Heart right ventricle (tissue), 16 donors: Measurements from ENCODE around the gene YEATS2. TPM values are rescaled to one million over a fixed set of nuclear protein-coding genes. Genes with fewer than 3 reads are reported as not detected.

Experiments used
- ATAC-seq, 8 donors: fragments of 200-7000 bp; cut with Tn5 transposase; one replicate each; pipeline ENCODE4 v1.9.1; 2020; ENCODE audit warnings: mild to moderate bottlenecking in 8 of 8, moderate library complexity in 8 of 8, moderate number of reproducible peaks in 1 of 8
- DNase-seq, 2 donors: peaks; one replicate each; pipeline ENCODE4 v3.0.0-alpha.2; 2020
- H3K27ac ChIP-seq, 10 donors: fragments of 200-600 bp; sonication (generic) in 2 of 10; one replicate each; pipeline versions ENCODE4 v1.5.0 to v1.8.0; 2020 to 2022; ENCODE audit warnings: mild to moderate bottlenecking in 3 of 10
- H3K27me3 ChIP-seq, 7 donors: fragments of 200-600 bp; one replicate each; pipeline ENCODE4 v1.8.0; 2021 to 2022; ENCODE audit warnings: mild to moderate bottlenecking in 2 of 7
- H3K36me3 ChIP-seq, 9 donors: fragments of 200-600 bp; sonication (generic) in 1 of 9; one replicate each; pipeline versions ENCODE4 v1.5.0 to v1.8.0; 2020 to 2022; ENCODE audit warnings: mild to moderate bottlenecking in 2 of 9
- H3K4me1 ChIP-seq, 9 donors: fragments of 200-600 bp; sonication (generic) in 1 of 9; one replicate each; pipeline versions ENCODE4 v1.5.0 to v1.8.0; 2020 to 2022; ENCODE audit warnings: mild to moderate bottlenecking in 4 of 9
- H3K4me3 ChIP-seq, 10 donors: fragments of 200-600 bp; sonication (generic) in 2 of 10; one replicate each; pipeline versions ENCODE4 v1.5.0 to v1.8.0; 2020 to 2022; ENCODE audit warnings: mild to moderate bottlenecking in 7 of 10, moderate library complexity in 2 of 10
- H3K9me3 ChIP-seq, 11 donors: fragments of 200-600 bp in 10 of 11; sonication (generic) in 2 of 11; one replicate each; pipeline versions ENCODE4 v1.5.0 to v1.8.0; 2013 to 2022; ENCODE audit warnings: mild to moderate bottlenecking in 2 of 11, control low read depth in 1 of 11, moderate library complexity in 1 of 11
- WGBS, 2 donors: extraction: QIAGEN DNeasy Blood & Tissue Kit; methylation state at CpG; one replicate each; pipeline ENCODE4 v1.1.7; 2013; ENCODE audit warnings: inconsistent platforms in 1 of 2; 5-methylcytosine and 5-hydroxymethylcytosine counted together
- intact Hi-C, 10 donors: fragments of 100-400 bp; cut with DNase I; formaldehyde crosslinking; loops; one replicate each; pipeline versions ENCODE4 v1.11.1 to v1.14.2; 2022
- polyA plus RNA-seq, 2 donors: library from polyadenylated mRNA; stranded (reverse); fragments of 200-250 nt; gene quantifications; one replicate each; pipeline ENCODE4 v1.2.3, GENCODE V29; 2013
- total RNA-seq, 10 donors: library from RNA; stranded (reverse); fragmentation: NEBNext Ultra II Directional in 3 of 10; extraction: Animal tissue kit (Norgen Biotek cat#: 25700) in 3 of 10; gene quantifications; one replicate each; pipeline versions ENCODE4 v1.2.1 to v1.2.4, GENCODE V29; 2021 to 2023
- TF ChIP-seq, protein P1 (sequence below), 9 donors: fragments of 200-600 bp; sonication (generic) in 2 of 9; IDR thresholded peaks; one replicate each; pipeline versions ENCODE4 v1.5.0 to v1.8.0; 2021 to 2022; ENCODE audit warnings: antibody characterized with exemption in 9 of 9, mild to moderate bottlenecking in 5 of 9, moderate library complexity in 1 of 9
- donor health status: Arrhythmogenic right ventricular cardiomyopathy.
- donor health status: ischemic (EF 13 %, LVEDD 7.1; RV severe dilation, severe dysfunction).
- donor health status: healthy with polysubstance abuse.
- donor health status: DM: no; HTN: yes; CAD: no.
- donor health status: DM: no; HTN: no; CAD: no.
- donor health status: ischemic (EF 25% LVEDD 6.9; RV normal size, moderate dysfunction).
- donor health status: ischemic (EF 25% LVEDD 5.7; RV mildly dilated, moderate dysfunction).
- donor health status: healthy.
- donor health status: DM: yes; HTN: yes; CAD: no.
- donor health status: Ischemic cardiomyopathy.
- donor health status: ischemic (EF 35%, LVEDD 5.7; RV mildly dilated, moderate dysfunction).
- donor health status: nonischemic (EF 11% LVEDD 7.7; RV severe dilation, severe dysfunction).
- donor health status: DM: yes; HTN: yes; CAD: no.
- donor health status: PGD.
- donor health status: ischemic (EF 29% LVEDD 5.4; RV normal size, mild dysfunction).
- donor health status: nonischemic (EF 23%, LVEDD 6.1; RV moderate dilation, normal function).

Gene YEATS2
- total and polyA plus RNA-seq, 12 donors, result 4.6 to 22.2 (median 10.1) TPM

DNA sequence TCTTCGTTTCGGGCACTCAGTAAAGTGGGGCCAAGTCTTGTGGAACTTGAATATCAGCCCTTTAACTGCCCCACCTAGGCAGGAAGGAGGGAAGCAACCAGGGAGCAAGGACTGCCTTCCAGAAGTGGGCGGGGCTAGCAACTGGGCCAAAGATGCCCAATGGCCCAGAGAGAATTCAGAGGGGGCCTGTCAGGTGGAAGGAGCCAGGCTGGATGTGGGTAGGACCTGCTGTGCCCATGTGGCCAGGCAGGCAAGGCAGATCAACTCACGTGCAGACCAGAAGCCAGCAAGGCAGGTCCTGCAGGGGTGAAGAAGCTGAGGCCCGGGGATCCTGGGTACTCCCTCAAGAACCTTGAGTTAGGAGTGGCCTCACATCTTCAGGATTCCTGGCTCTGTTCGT lies 122.2 kb downstream of the YEATS2 start:
- DNase-seq (no peak), ATAC-seq (no peak)
- H3K27me3 ChIP-seq, result peaks cover 0 to 9% (median 0%) of the 10 kb centered on the region in 7 donors
- H3K9me3 ChIP-seq, result no peaks in the 10 kb centered on the region
- no peak overlapping the region for H3K27ac ChIP-seq
- H3K4me1 ChIP-seq, result peaks cover 5 to 8% (median 7%) of the 10 kb centered on the region in 9 donors
- intact Hi-C loops, result no loop called here
- TF ChIP-seq, protein P1, sequence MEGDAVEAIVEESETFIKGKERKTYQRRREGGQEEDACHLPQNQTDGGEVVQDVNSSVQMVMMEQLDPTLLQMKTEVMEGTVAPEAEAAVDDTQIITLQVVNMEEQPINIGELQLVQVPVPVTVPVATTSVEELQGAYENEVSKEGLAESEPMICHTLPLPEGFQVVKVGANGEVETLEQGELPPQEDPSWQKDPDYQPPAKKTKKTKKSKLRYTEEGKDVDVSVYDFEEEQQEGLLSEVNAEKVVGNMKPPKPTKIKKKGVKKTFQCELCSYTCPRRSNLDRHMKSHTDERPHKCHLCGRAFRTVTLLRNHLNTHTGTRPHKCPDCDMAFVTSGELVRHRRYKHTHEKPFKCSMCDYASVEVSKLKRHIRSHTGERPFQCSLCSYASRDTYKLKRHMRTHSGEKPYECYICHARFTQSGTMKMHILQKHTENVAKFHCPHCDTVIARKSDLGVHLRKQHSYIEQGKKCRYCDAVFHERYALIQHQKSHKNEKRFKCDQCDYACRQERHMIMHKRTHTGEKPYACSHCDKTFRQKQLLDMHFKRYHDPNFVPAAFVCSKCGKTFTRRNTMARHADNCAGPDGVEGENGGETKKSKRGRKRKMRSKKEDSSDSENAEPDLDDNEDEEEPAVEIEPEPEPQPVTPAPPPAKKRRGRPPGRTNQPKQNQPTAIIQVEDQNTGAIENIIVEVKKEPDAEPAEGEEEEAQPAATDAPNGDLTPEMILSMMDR (IDR thresholded peaks at IDR 0.05), result no peak
- no peak overlapping the region for H3K4me3 ChIP-seq
- 90 to 92% methylated on average over 6 of the region's 6 CpGs for WGBS, 2 donors
- H3K36me3 ChIP-seq, result peaks cover 0 to 28% (median 0%) of the 10 kb centered on the region in 9 donors

DNA sequence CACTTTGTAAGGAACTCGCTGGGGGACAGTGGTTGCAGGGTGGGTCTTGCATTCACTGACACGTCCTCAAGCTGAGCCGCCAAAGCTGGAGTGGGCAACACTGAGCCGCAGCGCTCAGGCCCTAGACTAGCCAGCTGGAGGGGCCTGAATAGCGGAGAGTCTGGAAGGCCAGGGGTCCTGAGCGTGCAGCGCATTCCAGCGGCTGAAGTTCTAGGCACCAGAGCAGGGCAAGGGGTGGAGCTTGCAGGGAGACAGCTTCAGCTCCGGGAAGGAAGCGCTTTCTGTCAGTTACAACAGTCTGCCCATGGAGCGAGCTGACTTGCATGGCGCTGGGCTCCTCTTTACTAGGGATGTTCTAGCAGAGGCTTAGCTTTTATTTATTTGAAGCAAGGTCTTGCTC lies 125.0 kb downstream of the YEATS2 start:
- TF ChIP-seq, protein P1 (IDR thresholded peaks at IDR 0.05), result no peak
- Histone ChIP-seq H3K9me3 (no peaks in the 10 kb centered on the region), H3K27ac (no peak overlapping the region), H3K36me3 (peaks cover 0 to 5% (median 0%) of the 10 kb centered on the region in 9 donors), H3K4me1 (peaks cover 7 to 20% (median 16%) of the 10 kb centered on the region in 9 donors), H3K27me3 (peaks cover 0 to 10% (median 0%) of the 10 kb centered on the region in 7 donors), H3K4me3 (no peak overlapping the region)
- intact Hi-C loops, result no loop called here
- ATAC-seq (no peak), DNase-seq (no peak)
- WGBS, 2 donors, result 89% methylated on average over 13 of the region's 13 CpGs

DNA sequence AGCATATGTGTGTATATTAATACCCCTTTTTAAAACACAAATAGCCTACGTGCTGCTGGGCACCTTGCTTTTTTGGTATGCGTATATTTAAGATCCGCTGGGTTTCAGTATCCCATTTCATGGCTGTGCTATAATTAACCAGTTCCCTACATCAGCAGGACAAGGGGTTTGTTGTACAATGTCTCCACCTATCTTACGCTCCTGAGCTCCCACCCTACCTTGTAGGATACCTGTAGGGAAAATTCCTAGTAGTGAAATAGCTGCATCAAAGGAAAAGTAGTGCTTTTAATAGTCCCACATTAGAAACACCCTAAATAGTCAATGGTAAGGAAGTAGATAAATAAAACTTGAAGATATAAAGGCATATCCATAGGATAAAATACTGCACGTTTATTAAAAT lies 126.4 kb downstream of the YEATS2 start:
- intact Hi-C loops, result no loop called here
- Histone ChIP-seq H3K9me3 (no peaks in the 10 kb centered on the region), H3K36me3 (peaks cover 0 to 14% (median 0%) of the 10 kb centered on the region in 9 donors), H3K4me1 (peaks cover 7 to 32% (median 16%) of the 10 kb centered on the region in 9 donors), H3K27ac (no peak overlapping the region), H3K4me3 (no peak overlapping the region), H3K27me3 (peaks cover 0 to 10% (median 0%) of the 10 kb centered on the region in 7 donors)
- 83 to 85% methylated on average over 5 of the region's 5 CpGs for WGBS, 2 donors
- no peak for ATAC-seq
- no peak for DNase-seq
- TF ChIP-seq, protein P1 (IDR thresholded peaks at IDR 0.05), result no peak

DNA sequence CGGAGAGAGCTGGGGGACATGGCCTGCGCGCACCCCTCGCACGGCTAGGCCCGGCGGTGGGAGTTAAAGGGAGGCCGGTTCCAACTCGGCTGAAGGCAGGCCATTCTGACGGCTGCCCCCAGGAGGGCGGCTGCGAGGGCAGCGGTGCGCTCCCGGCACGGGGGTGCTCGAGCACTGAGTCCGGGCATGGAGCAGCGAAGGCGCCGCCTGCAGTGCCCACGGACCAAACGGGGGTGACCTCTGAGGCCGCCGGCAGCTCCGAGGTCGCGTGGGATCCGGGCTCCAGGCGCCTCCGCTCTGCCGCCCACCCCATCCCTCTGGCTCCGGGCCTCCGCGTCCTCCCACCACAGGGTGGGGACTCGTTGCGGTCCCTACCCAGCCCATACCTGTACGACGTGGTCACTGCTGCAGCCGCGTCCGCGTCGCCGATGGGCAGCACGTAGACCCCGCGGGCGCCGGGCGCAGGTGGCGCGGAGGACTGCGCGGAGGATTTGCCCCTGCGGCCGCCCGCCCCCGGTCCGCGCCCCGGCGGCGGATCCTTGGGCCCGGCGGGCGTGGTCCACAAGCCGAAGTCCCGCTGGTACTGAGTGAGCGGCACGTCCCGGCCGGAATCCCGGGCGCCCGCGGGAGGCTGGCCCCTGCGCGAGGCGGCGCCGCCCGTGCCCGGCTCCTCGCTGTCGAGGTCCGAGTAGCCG lies 127.3 kb downstream of the YEATS2 start:
- peak; percentile 14 to 60 (median 32) for ATAC-seq
- intact Hi-C loops, result no loop called here
- H3K27ac ChIP-seq, result peak overlapping the region in 2 of 10 donors; percentile 15 to 26

More for the DNA sequence above, 127.3 kb downstream of the YEATS2 start:
- no peak for DNase-seq
- Histone ChIP-seq H3K4me3 (peak overlapping the region; percentile 53 to 66 (median 63)), H3K36me3 (peaks cover 0 to 23% (median 0%) of the 10 kb centered on the region in 9 donors), H3K27me3 (peaks cover 0 to 10% (median 0%) of the 10 kb centered on the region in 7 donors), H3K4me1 (peaks cover 7 to 32% (median 16%) of the 10 kb centered on the region in 9 donors), H3K9me3 (no peaks in the 10 kb centered on the region)
- 1 to 2% methylated on average over 86 to 88 of the region's 88 CpGs for WGBS, 2 donors
- TF ChIP-seq, protein P1 (IDR thresholded peaks at IDR 0.05), result peak in 1 of 9 donors; percentile 8
